ENCODE measurements around the gene GPR153.

GRCh38 chr1:6266641-6267040 lies 5.7 kb upstream of the GPR153 start:
- TF ChIP-seq, protein P1, sequence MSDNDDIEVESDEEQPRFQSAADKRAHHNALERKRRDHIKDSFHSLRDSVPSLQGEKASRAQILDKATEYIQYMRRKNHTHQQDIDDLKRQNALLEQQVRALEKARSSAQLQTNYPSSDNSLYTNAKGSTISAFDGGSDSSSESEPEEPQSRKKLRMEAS (IDR thresholded peaks at IDR 0.05; ENCODE audit: low read depth) = no peak
- no peak for TF ChIP-seq RAD21 (IDR thresholded peaks at IDR 0.05; ENCODE audit: low read length)
- no peak for TF ChIP-seq REST (IDR thresholded peaks at IDR 0.05; ENCODE audit: low read depth, low read length)
- no peak for TF ChIP-seq CTCF (IDR thresholded peaks at IDR 0.05)
- no peak for TF ChIP-seq TCF12 (IDR thresholded peaks at IDR 0.05)
- TF ChIP-seq, protein P2, sequence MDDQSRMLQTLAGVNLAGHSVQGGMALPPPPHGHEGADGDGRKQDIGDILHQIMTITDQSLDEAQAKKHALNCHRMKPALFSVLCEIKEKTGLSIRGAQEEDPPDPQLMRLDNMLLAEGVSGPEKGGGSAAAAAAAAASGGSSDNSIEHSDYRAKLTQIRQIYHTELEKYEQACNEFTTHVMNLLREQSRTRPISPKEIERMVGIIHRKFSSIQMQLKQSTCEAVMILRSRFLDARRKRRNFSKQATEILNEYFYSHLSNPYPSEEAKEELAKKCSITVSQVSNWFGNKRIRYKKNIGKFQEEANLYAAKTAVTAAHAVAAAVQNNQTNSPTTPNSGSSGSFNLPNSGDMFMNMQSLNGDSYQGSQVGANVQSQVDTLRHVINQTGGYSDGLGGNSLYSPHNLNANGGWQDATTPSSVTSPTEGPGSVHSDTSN (IDR thresholded peaks at IDR 0.05) = no peak
- no peak for TF ChIP-seq TEAD4 (IDR thresholded peaks at IDR 0.05; ENCODE audit: borderline replicate concordance, insufficient read depth)
- no peak for TF ChIP-seq IRF3 (IDR thresholded peaks at IDR 0.05; ENCODE audit: low read depth, low read length)
- no peak for TF ChIP-seq SMC3 (IDR thresholded peaks at IDR 0.05; ENCODE audit: low read depth, low read length)

Measured in SK-N-SH (cell line).